K562 (cell line): Measurements from ENCODE around the gene WASF1. TPM values are rescaled to one million over a fixed set of nuclear protein-coding genes. Genes with fewer than 3 reads are reported as not detected.

ENCODE experiments used
- ATAC-seq: fragments of 200-7000 bp; cut with Tn5 transposase; 3 replicates; pipeline ENCODE4 v1.9.1; 2020; ENCODE audit warnings: moderate library complexity
- BruUV-seq: library from RNA; stranded (reverse); fragments of 400-500 nt; replicated peaks from 2 replicates; lab custom pipeline; 2021; lab: Mats Ljungman, UMichigan
- CTCF ChIA-PET: fragments of 300-600 bp; formaldehyde crosslinking; extraction: SDS; loops from one replicate; lab custom pipeline; 2021; ENCODE audit warnings: low intra/inter-chr PET ratio; lab: Yijun Ruan, JAX
- POLR2A ChIA-PET: fragments of 300-600, 350-650 bp; sonication (Branson Sonifier 250); formaldehyde crosslinking; extraction: SDS; loops from one replicate; lab custom pipeline; 2021; ENCODE audit warnings: antibody characterized with exemption, inconsistent platforms; lab: Yijun Ruan, JAX
- DNase-seq, 4 experiments: peaks; one replicate each; pipeline versions ENCODE4 v3.0.0 to v3.0.0-alpha.2; 2011 to 2018; ENCODE audit warnings: low spot score in 3 of 4, mixed read lengths in 3 of 4; ENCODE audit errors: extremely low read depth in 1 of 4
- FAIRE-seq: peaks from 2 replicates; lab custom pipeline; 2011; peaks lifted over from hg19 to GRCh38; lab: Jason Lieb, UNC
- H2AFZ ChIP-seq: 2 replicates; pipeline ENCODE4 v1.6.0; 2011; ENCODE audit warnings: low read depth, low read length, control low read depth, inconsistent platforms
- H3K27ac ChIP-seq: fragments of 200-600 bp; 3 replicates; pipeline ENCODE4 v1.8.0; 2011; ENCODE audit warnings: low read depth, mild to moderate bottlenecking, control low read depth, inconsistent platforms, low read length, moderate library complexity, mixed read lengths; ENCODE audit errors: extremely low read depth
- H3K27me3 ChIP-seq, 2 experiments: fragments of 300-600 bp in 1 of 2; 2 replicates in 1 of 2; 3 replicates in 1 of 2; pipeline versions ENCODE4 v1.6.0 to v1.8.0; 2011; ENCODE audit warnings: inconsistent platforms in 2 of 2, low read length in 2 of 2, mild to moderate bottlenecking in 1 of 2, mixed read lengths in 1 of 2, moderate library complexity in 1 of 2; ENCODE audit not compliant: control insufficient read depth in 2 of 2, insufficient read depth in 2 of 2
- H3K36me3 ChIP-seq: fragments of 300-600 bp; 3 replicates; pipeline ENCODE4 v1.8.0; 2011; ENCODE audit warnings: mild to moderate bottlenecking, low read length, inconsistent platforms; ENCODE audit not compliant: control insufficient read depth, insufficient read depth
- H3K4me1 ChIP-seq, 2 experiments: fragments of 200-600 bp in 1 of 2; replicated peaks in 1 of 2; 2 replicates in 1 of 2; 3 replicates in 1 of 2; pipeline versions ENCODE4 v1.5.1 to v1.8.0; 2011; ENCODE audit warnings: inconsistent platforms in 2 of 2, low read length in 2 of 2, mild to moderate bottlenecking in 1 of 2, mixed read lengths in 1 of 2, moderate library complexity in 1 of 2; ENCODE audit not compliant: control insufficient read depth in 2 of 2, insufficient read depth in 2 of 2
- H3K4me2 ChIP-seq: 2 replicates; pipeline ENCODE4 v1.6.1; 2011; ENCODE audit warnings: low read length, control low read depth, inconsistent platforms, mixed read lengths; ENCODE audit not compliant: insufficient read depth
- H3K4me3 ChIP-seq: fragments of 200-600 bp; sonication (generic), shearing (Covaris generic); 2 replicates; pipeline ENCODE4 v1.5.1; 2016; ENCODE audit warnings: control low read depth, inconsistent platforms
- H3K79me2 ChIP-seq: fragments of 200-600 bp; 3 replicates; pipeline ENCODE4 v1.8.0; 2011; ENCODE audit warnings: low read length, inconsistent platforms; ENCODE audit not compliant: control insufficient read depth, insufficient read depth
- H3K9ac ChIP-seq, 2 experiments: 2 replicates each; pipeline versions ENCODE4 v1.6.0 to v1.6.1; 2011; ENCODE audit warnings: low read depth in 2 of 2, low read length in 2 of 2, control low read depth in 1 of 2, inconsistent platforms in 1 of 2, mild to moderate bottlenecking in 1 of 2, mixed read lengths in 1 of 2; ENCODE audit not compliant: insufficient read depth in 1 of 2
- H3K9me1 ChIP-seq: one replicate; pipeline ENCODE4 v1.6.0; 2011; ENCODE audit warnings: inconsistent platforms, mild to moderate bottlenecking, low read length, moderate library complexity; ENCODE audit not compliant: control insufficient read depth, insufficient read depth
- H3K9me3 ChIP-seq: replicated peaks from 2 replicates; pipeline ENCODE4 v1.5.1; 2011; ENCODE audit warnings: low read depth, low read length, inconsistent platforms; ENCODE audit not compliant: control insufficient read depth, insufficient read depth
- H4K20me1 ChIP-seq: replicated peaks from 2 replicates; pipeline ENCODE4 v1.6.1; 2011; ENCODE audit warnings: low read length, inconsistent platforms, mixed read lengths; ENCODE audit not compliant: control insufficient read depth, insufficient read depth
- CREB1 ChIP-seq, 2 experiments: sonication (generic) in 1 of 2; formaldehyde crosslinking in 1 of 2; IDR thresholded peaks; 2 replicates each; pipeline versions ENCODE4 v1.6.1 to v1.8.0; 2012 to 2022; ENCODE audit warnings: inconsistent platforms in 1 of 2, mild to moderate bottlenecking in 1 of 2, missing genetic modification reagents in 1 of 2, moderate library complexity in 1 of 2
- MEF2A ChIP-seq: IDR thresholded peaks from 2 replicates; pipeline ENCODE4 v1.6.1; 2011; ENCODE audit warnings: low read depth, mild to moderate bottlenecking, low read length, moderate library complexity; ENCODE audit not compliant: control insufficient read depth
- MYC ChIP-seq, 2 experiments: fragments of 250-450 bp in 1 of 2; sonication (Bioruptor Pico) in 1 of 2; IDR thresholded peaks; 2 replicates each; pipeline versions ENCODE4 v1.5.1 to v1.6.1; 2012 to 2021; ENCODE audit warnings: low read depth in 2 of 2, borderline replicate concordance in 1 of 2, improper control_type of control experiment in 1 of 2, low read length in 1 of 2, mild to moderate bottlenecking in 1 of 2, moderate library complexity in 1 of 2
- SP2 ChIP-seq: IDR thresholded peaks from 2 replicates; pipeline ENCODE4 v1.6.1; 2011; ENCODE audit warnings: mild to moderate bottlenecking, low read depth, low read length, moderate library complexity; ENCODE audit not compliant: poor library complexity, severe bottlenecking; ENCODE audit errors: extremely low read depth
- TBL1XR1 ChIP-seq, 2 experiments: IDR thresholded peaks; 2 replicates each; pipeline ENCODE4 v1.6.1; 2012; ENCODE audit warnings: improper control_type of control experiment in 2 of 2, low read length in 2 of 2, mild to moderate bottlenecking in 1 of 2
- ZNF41 ChIP-seq: fragments of 250-450 bp; sonication (Bioruptor Pico); conservative IDR thresholded peaks from 2 replicates; pipeline ENCODE4 v1.4.0; 2020; ENCODE audit warnings: mild to moderate bottlenecking
- WGBS: fragments of 100-300 bp; shearing (Covaris generic); methylation state at CpG from one replicate; pipeline ENCODE4 v1.1.6; 2016; ENCODE audit warnings: low coverage, mixed read lengths; ENCODE audit not compliant: insufficient coverage; ENCODE audit errors: missing lambda C conversion rate; 5-methylcytosine and 5-hydroxymethylcytosine counted together
- in situ Hi-C: fragments of 300-500 bp; cut with MboI; formaldehyde crosslinking; loops from 4 replicates; pipeline ENCODE4 v1.15.0; 2018; ENCODE audit warnings: inconsistent platforms, mixed read lengths
- intact Hi-C: fragments of 100-400 bp; cut with micrococcal nuclease; formaldehyde crosslinking; loops from 2 replicates; pipeline ENCODE4 v1.14.2; 2022
- polyA plus RNA-seq, 8 experiments: library from polyadenylated mRNA; depleted of rRNA in 4 of 8; stranded (reverse) in 5 of 8; unstranded in 3 of 8; fragments of >200 nt; fragmentation: Nextera tagmentation in 2 of 8; fragmentation: Illumina TruSeq in 1 of 8; extraction: Ambion mirVana in 2 of 8; extraction: Trizol in 1 of 8; gene quantifications; 2 replicates each; pipeline versions ENCODE4 v1.2.1 to v1.2.3, GENCODE V29; 2011 to 2014; ENCODE audit warnings: inconsistent platforms in 1 of 8, missing spikeins in 1 of 8
- total RNA-seq, 7 experiments: library from RNA; depleted of rRNA in 6 of 7; stranded (reverse); fragments of >200 nt in 6 of 7; fragmentation: Illumina TruSeq in 2 of 7; extraction: Trizol in 2 of 7; gene quantifications; 2 replicates each; pipeline versions ENCODE4 v1.2.1 to v1.2.3, GENCODE V29; 2011 to 2021; ENCODE audit warnings: low replicate concordance in 1 of 7

The WASF1 gene
- total and polyA plus RNA-seq, 9 of the 15 experiments (the other 6 are each of a cell fraction or from before 2014, with no cell fraction given) = 2.1 to 18.2 (median 7.4) TPM

- H4K20me1 ChIP-seq = no peaks in the 10 kb centered on the region
- no peak overlapping the region for H3K27ac ChIP-seq
- H3K9me3 ChIP-seq = no peaks in the 10 kb centered on the region
- no peak overlapping the region for H3K4me3 ChIP-seq
- POLR2A ChIA-PET = interaction anchor here (0.8 to 1.6 kb wide), 2 partner anchors 11 to 13 kb away, joined by 3 to 5 read pairs; no protein-coding TSS in a partner anchor
- intact Hi-C loops = no loop called here
- no peaks in the 10 kb centered on the region for H3K79me2 ChIP-seq
- no peaks in the 10 kb centered on the region; the same call in 2 of the 3 replicates for H3K36me3 ChIP-seq
- H3K4me2 ChIP-seq = no peak overlapping the region
- DNase-seq (no peak), ATAC-seq (no peak), FAIRE-seq (no peak)
- CTCF ChIA-PET = no interaction called here
- H3K27me3 ChIP-seq = no peaks in the 10 kb centered on the region
- H3K9ac ChIP-seq = no peak overlapping the region
- no TSS peak for BruUV-seq
- TF ChIP-seq ZNF41 (CRISPR knock-in tag) (no peak), TBL1XR1 (IDR thresholded peaks at IDR 0.05; ENCODE audit: low read length in 2 of 2) (no peak), SP2 (no peak)
- H2AFZ ChIP-seq = no peak overlapping the region
- in situ Hi-C loops = no loop called here
- H3K4me1 ChIP-seq = no peaks in the 10 kb centered on the region
- H3K9me1 ChIP-seq = no peaks in the 10 kb centered on the region
Measured at GRCh38 chr6:110102411-110102810, 77.1 kb downstream of the WASF1 start.

GRCh38 chr6:110101885-110102284 lies 77.6 kb downstream of the WASF1 start:
- POLR2A ChIA-PET = interaction anchor here (1.6 kb wide), 1 partner anchor 10 kb away, joined by 5 read pairs; no protein-coding TSS in a partner anchor
- H3K9me1 ChIP-seq = no peaks in the 10 kb centered on the region
- no peak overlapping the region for H3K4me3 ChIP-seq
- H3K4me2 ChIP-seq = no peak overlapping the region
- CTCF ChIA-PET = no interaction called here
- no peaks in the 10 kb centered on the region for H3K79me2 ChIP-seq
- H3K9ac ChIP-seq = no peak overlapping the region
- no peak overlapping the region for H3K27ac ChIP-seq
- no peaks in the 10 kb centered on the region for H3K9me3 ChIP-seq
- BruUV-seq = no TSS peak
- H2AFZ ChIP-seq = no peak overlapping the region
- ATAC-seq (no peak), FAIRE-seq (no peak), DNase-seq (peak; percentile 8 to 12 (median 11))
- no peaks in the 10 kb centered on the region; the same call in 2 of the 3 replicates for H3K36me3 ChIP-seq
- in situ Hi-C loops (no loop called here), intact Hi-C loops (no loop called here)
- H4K20me1 ChIP-seq = no peaks in the 10 kb centered on the region
- WGBS = 15% methylated on average over 1 of the region's 1 CpG
- H3K27me3 ChIP-seq = no peaks in the 10 kb centered on the region
- H3K4me1 ChIP-seq = no peaks in the 10 kb centered on the region
- no peak for TF ChIP-seq MYC (IDR thresholded peaks at IDR 0.05; ENCODE audit: low read depth, low read length)
- no peak for TF ChIP-seq MYC (CRISPR knock-in tag; IDR thresholded peaks at IDR 0.05; ENCODE audit: borderline replicate concordance, low read depth)
- no peak for TF ChIP-seq CREB1 (IDR thresholded peaks at IDR 0.05)
- no peak for TF ChIP-seq CREB1 (CRISPR knock-in tag; IDR thresholded peaks at IDR 0.05)
- TF ChIP-seq MEF2A = no peak
